Endodermal cell (in vitro differentiated cells): ENCODE data around the gene ADH1C. TPM values are rescaled to one million over a fixed set of nuclear protein-coding genes. Genes with fewer than 3 reads are reported as not detected.

Source experiments
- DNase-seq: peaks from one replicate; pipeline ENCODE4 v3.0.0-alpha.2; 2017
- H3K27ac ChIP-seq: 2 replicates; pipeline ENCODE4 v1.5.1; 2013; ENCODE audit warnings: mild to moderate bottlenecking, low read depth, low read length, moderate library complexity
- H3K27me3 ChIP-seq: 2 replicates; pipeline ENCODE4 v1.6.1; 2013; ENCODE audit warnings: mild to moderate bottlenecking, low read length, moderate library complexity; ENCODE audit not compliant: insufficient read depth, control insufficient read depth, poor library complexity, severe bottlenecking
- H3K36me3 ChIP-seq: 2 replicates; pipeline ENCODE4 v1.7.0; 2013; ENCODE audit warnings: mild to moderate bottlenecking, low read length, moderate library complexity; ENCODE audit not compliant: control insufficient read depth, insufficient read depth
- H3K4me1 ChIP-seq: one replicate; pipeline ENCODE4 v1.7.0; 2013; ENCODE audit warnings: low read length; ENCODE audit not compliant: control insufficient read depth, insufficient read depth
- H3K4me3 ChIP-seq: 2 replicates; pipeline ENCODE4 v1.5.1; 2013; ENCODE audit warnings: mild to moderate bottlenecking, low read length, moderate library complexity
- H3K9ac ChIP-seq: 2 replicates; pipeline ENCODE4 v1.6.1; 2013; ENCODE audit warnings: mild to moderate bottlenecking, low read length, moderate library complexity; ENCODE audit not compliant: poor library complexity, severe bottlenecking; ENCODE audit errors: extremely low read depth
- H3K9me3 ChIP-seq: 2 replicates; pipeline ENCODE4 v1.6.1; 2013; ENCODE audit warnings: mild to moderate bottlenecking, low read length, moderate library complexity; ENCODE audit not compliant: control insufficient read depth
- H3K27ac Mint-ChIP-seq: 2 replicates; pipeline ENCODE4 v1.8.0; 2020; ENCODE audit warnings: mixed read lengths
- H3K27me3 Mint-ChIP-seq: 2 replicates; pipeline ENCODE4 v1.8.0; 2021; ENCODE audit warnings: mild to moderate bottlenecking, mixed read lengths; ENCODE audit not compliant: insufficient read depth
- H3K36me3 Mint-ChIP-seq: 2 replicates; pipeline ENCODE4 v1.8.0; 2020; ENCODE audit warnings: low read depth, mixed read lengths
- H3K4me1 Mint-ChIP-seq: 2 replicates; pipeline ENCODE4 v1.8.0; 2020; ENCODE audit warnings: mixed read lengths
- H3K4me3 Mint-ChIP-seq: 2 replicates; pipeline ENCODE4 v1.8.0; 2020; ENCODE audit warnings: mild to moderate bottlenecking, moderate library complexity, mixed read lengths
- H3K9me3 Mint-ChIP-seq: 2 replicates; pipeline ENCODE4 v1.8.0; 2020; ENCODE audit warnings: mild to moderate bottlenecking, mixed read lengths
- CTCF ChIP-seq: fragments of 200-600 bp; sonication (generic); conservative IDR thresholded peaks from 2 replicates; pipeline ENCODE4 v1.5.0; 2021; ENCODE audit warnings: antibody characterized with exemption, mild to moderate bottlenecking
- WGBS, 2 experiments: methylation state at CpG; one replicate each; pipeline versions ENCODE4 v1.1.5 to v1.1.7; 2013; ENCODE audit warnings: missing lambda C conversion rate in 2 of 2, mixed read lengths in 1 of 2; ENCODE audit not compliant: insufficient coverage in 1 of 2, insufficient read length in 1 of 2; 5-methylcytosine and 5-hydroxymethylcytosine counted together
- long read RNA-seq, 4 experiments: library from polyadenylated mRNA in 2 of 4; library from RNA in 1 of 4; library from capped mRNA in 1 of 4; stranded (forward) in 3 of 4; unstranded in 1 of 4; transcript quantifications; one replicate each; pipeline ENCODE4 v2.0.0, GENCODE V29; 2020 to 2021; ENCODE audit warnings: inconsistent platforms in 1 of 4
- polyA plus RNA-seq, 2 experiments: library from polyadenylated mRNA; stranded (reverse); fragments of 50-300 nt; gene quantifications; one replicate each; pipeline ENCODE4 v1.2.3, GENCODE V29; 2013
- total RNA-seq, 2 donors: library from RNA; stranded (reverse); fragmentation: NEBNext Ultra II Directional in 1 of 2; extraction: Animal tissue kit (Norgen Biotek cat#: 25700) in 1 of 2; gene quantifications; 2 replicates in 1 of 2; 3 replicates in 1 of 2; pipeline ENCODE4 v1.2.1, GENCODE V29; 2021

ADH1C gene
- not detected for total RNA-seq
- not detected for polyA plus RNA-seq (2013, experiment 1 of 2)
- polyA plus RNA-seq (2013, experiment 2 of 2), result not detected
- long read RNA-seq, experiment 1, result 0 reads
- long read RNA-seq, experiment 2, result 0 reads
- long read RNA-seq, experiment 3, result 0 reads
- long read RNA-seq, experiment 4, result 0 reads

GRCh38 chr4:99352602-99353537, at the start of gene ADH1C:
ADH1C (minus strand) TSS chr4:99352746; CDS start chr4:99352675, 71 bp downstream.
- no peaks in the 10 kb centered on the region for H3K36me3 ChIP-seq
- no peak for TF ChIP-seq CTCF
- no peak within 1 kb of the TSS for H3K27ac Mint-ChIP-seq
- no peak for DNase-seq
- no peak within 1 kb of the TSS for H3K9ac ChIP-seq
- H3K4me1 ChIP-seq, result no peaks in the 10 kb centered on the region
- H3K4me1 Mint-ChIP-seq, result no peaks in the 10 kb centered on the region
- H3K27ac ChIP-seq, result no peak within 1 kb of the TSS
- no peaks in the 10 kb centered on the region for H3K9me3 ChIP-seq
- H3K9me3 Mint-ChIP-seq, result peaks cover 36% of the 10 kb centered on the region
- H3K27me3 ChIP-seq, result no peaks in the 10 kb centered on the region
- no peak within 1 kb of the TSS for H3K4me3 ChIP-seq
- H3K36me3 Mint-ChIP-seq, result no peaks in the 10 kb centered on the region
- H3K27me3 Mint-ChIP-seq, result no peaks in the 10 kb centered on the region
- no peak within 1 kb of the TSS for H3K4me3 Mint-ChIP-seq
- 86 to 94% methylated on average over 8 to 10 of the region's 10 CpGs for WGBS, 2 experiments

- Mint-ChIP-seq H3K27ac (no peak overlapping the region), H3K4me1 (peaks cover 4% of the 10 kb centered on the region), H3K9me3 (no peaks in the 10 kb centered on the region), H3K4me3 (no peak overlapping the region), H3K27me3 (peaks cover 1% of the 10 kb centered on the region), H3K36me3 (no peaks in the 10 kb centered on the region)
- TF ChIP-seq CTCF, result no peak
- H3K9me3 ChIP-seq, result no peaks in the 10 kb centered on the region
- H3K9ac ChIP-seq, result no peak overlapping the region
- H3K36me3 ChIP-seq, result no peaks in the 10 kb centered on the region
- H3K27me3 ChIP-seq, result no peaks in the 10 kb centered on the region
- H3K27ac ChIP-seq, result no peak overlapping the region
- DNase-seq, result no peak
- no peak overlapping the region for H3K4me3 ChIP-seq
- no peaks in the 10 kb centered on the region for H3K4me1 ChIP-seq
These were observed 48.3 kb upstream of the ADH1C start for GRCh38 chr4:99400831-99401230.

- H3K27ac ChIP-seq, result no peak overlapping the region
- no peaks in the 10 kb centered on the region for H3K27me3 ChIP-seq
- no peak overlapping the region for H3K4me3 ChIP-seq
- TF ChIP-seq CTCF, result no peak
- Mint-ChIP-seq H3K27ac (no peak overlapping the region), H3K4me1 (peaks cover 4% of the 10 kb centered on the region), H3K27me3 (peaks cover 1% of the 10 kb centered on the region), H3K9me3 (no peaks in the 10 kb centered on the region), H3K36me3 (no peaks in the 10 kb centered on the region), H3K4me3 (no peak overlapping the region)
- H3K9ac ChIP-seq, result no peak overlapping the region
- no peak for DNase-seq
- no peaks in the 10 kb centered on the region for H3K9me3 ChIP-seq
- H3K4me1 ChIP-seq, result no peaks in the 10 kb centered on the region
- no peaks in the 10 kb centered on the region for H3K36me3 ChIP-seq
- 85% methylated on average over 1 of the region's 1 CpG; no CpG with 5 or more reads in 1 of the 2 experiments for WGBS, 2 experiments
These were observed 46.5 kb upstream of the ADH1C start for GRCh38 chr4:99399017-99399416.
